GM13976 (cell line): Measurements from ENCODE around the gene IGF2R.
A peak's percentile ranks its signal among the peaks of the same experiment; 100 is the strongest.
"Not testable (repeated sequence)": the region's sequence is repeated elsewhere in the genome, so short reads cannot be mapped to it uniquely, and the experiment has no call there.

Experiments used
- DNase-seq: peaks from one replicate; pipeline ENCODE4 v3.0.0; 2012; ENCODE audit warnings: low spot score
- in situ Hi-C: fragments of 300-500 bp; cut with MboI; formaldehyde crosslinking; loops from one replicate; pipeline ENCODE4 v1.12.0; 2022; ENCODE audit warnings: low sequenced_read_pairs, mixed read lengths, inconsistent platforms; ENCODE audit not compliant: unreplicated experiment
- TF ChIP-seq, protein P1 (sequence below): IDR thresholded peaks from 2 replicates; pipeline ENCODE4 v1.5.1; 2012; ENCODE audit warnings: borderline replicate concordance, mild to moderate bottlenecking; ENCODE audit not compliant: insufficient read depth; ENCODE audit errors: extremely low read depth, missing control alignments, control extremely low read depth

Gene IGF2R

GRCh38 chr6:160085713-160086505 lies 117.0 kb downstream of the IGF2R start:
- TF ChIP-seq, protein P1, sequence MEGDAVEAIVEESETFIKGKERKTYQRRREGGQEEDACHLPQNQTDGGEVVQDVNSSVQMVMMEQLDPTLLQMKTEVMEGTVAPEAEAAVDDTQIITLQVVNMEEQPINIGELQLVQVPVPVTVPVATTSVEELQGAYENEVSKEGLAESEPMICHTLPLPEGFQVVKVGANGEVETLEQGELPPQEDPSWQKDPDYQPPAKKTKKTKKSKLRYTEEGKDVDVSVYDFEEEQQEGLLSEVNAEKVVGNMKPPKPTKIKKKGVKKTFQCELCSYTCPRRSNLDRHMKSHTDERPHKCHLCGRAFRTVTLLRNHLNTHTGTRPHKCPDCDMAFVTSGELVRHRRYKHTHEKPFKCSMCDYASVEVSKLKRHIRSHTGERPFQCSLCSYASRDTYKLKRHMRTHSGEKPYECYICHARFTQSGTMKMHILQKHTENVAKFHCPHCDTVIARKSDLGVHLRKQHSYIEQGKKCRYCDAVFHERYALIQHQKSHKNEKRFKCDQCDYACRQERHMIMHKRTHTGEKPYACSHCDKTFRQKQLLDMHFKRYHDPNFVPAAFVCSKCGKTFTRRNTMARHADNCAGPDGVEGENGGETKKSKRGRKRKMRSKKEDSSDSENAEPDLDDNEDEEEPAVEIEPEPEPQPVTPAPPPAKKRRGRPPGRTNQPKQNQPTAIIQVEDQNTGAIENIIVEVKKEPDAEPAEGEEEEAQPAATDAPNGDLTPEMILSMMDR = no peak
- no peak for DNase-seq
- in situ Hi-C loops = no loop called here

GRCh38 chr6:160086754-160087153 lies 117.9 kb downstream of the IGF2R start:
- in situ Hi-C loops = no loop called here
- DNase-seq = no peak
- TF ChIP-seq, protein P1 = no peak

DNA sequence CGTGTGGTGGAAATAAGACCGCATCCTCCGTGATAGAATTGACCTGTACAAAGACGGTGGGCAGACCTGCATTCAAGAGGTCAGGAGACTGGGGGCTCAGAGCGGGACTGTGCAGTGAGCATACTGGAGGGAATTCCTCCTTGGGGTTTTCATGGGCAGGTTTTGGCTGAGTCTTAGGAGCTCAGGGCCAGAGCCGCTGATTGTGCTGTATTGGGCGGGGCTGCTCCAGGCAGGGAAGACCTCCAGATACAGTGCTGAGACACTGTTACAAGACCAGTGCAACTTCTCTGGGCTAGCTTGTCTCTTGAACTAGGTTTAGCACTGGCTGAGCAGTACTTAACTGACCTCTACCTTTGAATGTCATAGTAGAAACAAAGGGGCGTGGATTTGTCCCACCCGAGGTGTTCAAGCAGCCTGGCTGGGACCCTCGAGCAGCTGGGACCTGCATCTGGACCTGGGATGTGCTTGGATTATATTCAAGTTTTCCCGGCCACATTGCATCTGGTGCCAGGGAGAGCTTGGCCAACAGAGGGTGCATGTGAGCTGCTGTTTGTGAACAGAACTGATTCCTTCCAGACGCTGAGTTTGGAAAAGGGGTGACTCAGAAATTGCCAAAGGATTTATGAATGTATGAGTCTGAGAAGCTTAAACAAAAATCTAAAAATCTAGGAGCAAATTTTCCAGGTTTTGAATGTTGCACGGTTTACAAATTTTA lies 119.3 kb downstream of the IGF2R start:
- DNase-seq = no peak
- in situ Hi-C loops = no loop called here
- TF ChIP-seq, protein P1 = peak; percentile 36

GRCh38 chr6:160088784-160089533 lies 120.1 kb downstream of the IGF2R start:
- TF ChIP-seq, protein P1 = no peak
- in situ Hi-C loops = no loop called here
- no peak for DNase-seq

GRCh38 chr6:160089534-160089897 lies 120.6 kb downstream of the IGF2R start:
- TF ChIP-seq, protein P1 = no peak
- in situ Hi-C loops = no loop called here
- DNase-seq = no peak

GRCh38 chr6:160090442-160091239 lies 121.8 kb downstream of the IGF2R start:
- in situ Hi-C loops, DNase-seq: not testable (repeated sequence)

- in situ Hi-C loops, DNase-seq: not testable (repeated sequence)
Observed at GRCh38 chr6:160092176-160092575, 123.3 kb downstream of the IGF2R start.
